ENCODE results near the gene RNF225. TPM values are rescaled to one million over a fixed set of nuclear protein-coding genes. Genes with fewer than 3 reads are reported as not detected.

Gene RNF225
- total RNA-seq, 3 donors from 2014 or later: 2.5 to 3.2 (median 2.5) TPM

Other genes with a start within 250 kb of the RNF225 start
- gene ZNF329, start 244.9 kb upstream of the RNF225 start, total RNA-seq: 1 to 10 TPM; 6.3 to 8.4 (median 7.0) TPM
- 10 to 100 TPM; 17.3 to 26.6 (median 18.4) TPM for gene ZNF274, start 212.6 kb upstream of the RNF225 start, total RNA-seq
- gene ZNF544, start 166.7 kb upstream of the RNF225 start, total RNA-seq: 10 to 100 TPM; 41.6 to 43.8 (median 41.6) TPM
- 1 to 10 TPM; 3.3 to 3.5 (median 3.4) TPM for gene ZNF8, start 116.7 kb upstream of the RNF225 start, total RNA-seq
- gene ERVK3-1, start 90.3 kb upstream of the RNF225 start, total RNA-seq: 100 to 1,000 TPM; 117 TPM
- gene ZSCAN22, start 68.7 kb upstream of the RNF225 start, total RNA-seq: 1 to 10 TPM; 3.0 to 4.3 (median 3.6) TPM
- 10 to 100 TPM in 2 of 3 donors, 1 to 10 TPM in 1; 9.0 to 12.0 (median 11.5) TPM for gene A1BG, start 42.2 kb upstream of the RNF225 start, total RNA-seq
- gene ZNF497, start 32.9 kb upstream of the RNF225 start, total RNA-seq: under 1 TPM; 0.55 to 0.99 (median 0.98) TPM
- gene ZNF837, start 14.6 kb upstream of the RNF225 start, total RNA-seq: 1 to 10 TPM; 1.2 to 2.1 (median 1.8) TPM
- gene RPS5, start 8.4 kb upstream of the RNF225 start, total RNA-seq: 1,000 to 10,000 TPM; 2,106 to 2,287 (median 2,120) TPM
- gene ZNF584, start 13.0 kb downstream of the RNF225 start, total RNA-seq: 10 to 100 TPM; 17.8 to 20.5 (median 20.3) TPM
- 1 to 10 TPM; 1.0 to 1.8 (median 1.8) TPM for gene ZNF132, start 44.5 kb downstream of the RNF225 start, total RNA-seq
- gene ZNF324B, start 56.0 kb downstream of the RNF225 start, total RNA-seq: 10 to 100 TPM; 10.7 to 13.3 (median 11.3) TPM
- gene ZNF324, start 71.4 kb downstream of the RNF225 start, total RNA-seq: 10 to 100 TPM; 16.1 to 18.0 (median 16.4) TPM
- gene ZNF446, start 80.7 kb downstream of the RNF225 start, total RNA-seq: 1 to 10 TPM; 5.3 to 6.4 (median 6.0) TPM
- 10 to 100 TPM; 12.6 to 19.8 (median 19.5) TPM for gene SLC27A5, start 116.3 kb downstream of the RNF225 start, total RNA-seq
- gene ZBTB45, start 124.2 kb downstream of the RNF225 start, total RNA-seq: 10 to 100 TPM; 15.4 to 16.7 (median 16.1) TPM
- gene TRIM28, start 148.4 kb downstream of the RNF225 start, total RNA-seq: 100 to 1,000 TPM; 850 to 963 (median 920) TPM
- gene CHMP2A, start 159.4 kb downstream of the RNF225 start, total RNA-seq: 100 to 1,000 TPM; 117 to 128 (median 119) TPM
- gene UBE2M, start 163.0 kb downstream of the RNF225 start, total RNA-seq: 100 to 1,000 TPM; 138 to 155 (median 153) TPM
- 10 to 100 TPM; 12.4 to 16.9 (median 12.7) TPM for gene MZF1, start 177.7 kb downstream of the RNF225 start, total RNA-seq

Data from activated T-cell treated with anti-CD3 and anti-CD28 coated beads, Interleukin-2, amount 50 U/mL, for 4 hours (primary cell).